ENCODE measurements around the gene FOXP1.

Gene FOXP1

GRCh38 chr3:71219744-71220638 is 363.5 kb downstream of the FOXP1 start:
- DNase-seq (ENCODE audit: low spot score): peak; percentile 43
- no peak for TF ChIP-seq CTCF (IDR thresholded peaks at IDR 0.05; ENCODE audit: extremely low read depth, insufficient read depth, missing control alignments)
- in situ Hi-C loops (cut with MboI; ENCODE audit: low pct_unique_long_range_greater_than_20kb, low sequenced_read_pairs, unreplicated experiment): no loop called here

GRCh38 chr3:71218508-71218907 is 365.0 kb downstream of the FOXP1 start:
- no peak for DNase-seq (ENCODE audit: low spot score)
- TF ChIP-seq CTCF (IDR thresholded peaks at IDR 0.05; ENCODE audit: extremely low read depth, insufficient read depth, missing control alignments): no peak
- in situ Hi-C loops (cut with MboI; ENCODE audit: low pct_unique_long_range_greater_than_20kb, low sequenced_read_pairs, unreplicated experiment): no loop called here

GRCh38 chr3:71217640-71218222 is 365.8 kb downstream of the FOXP1 start:
- DNase-seq (ENCODE audit: low spot score): no peak
- no peak for TF ChIP-seq CTCF (IDR thresholded peaks at IDR 0.05; ENCODE audit: extremely low read depth, insufficient read depth, missing control alignments)
- in situ Hi-C loops (cut with MboI; ENCODE audit: low pct_unique_long_range_greater_than_20kb, low sequenced_read_pairs, unreplicated experiment): no loop called here

- DNase-seq (ENCODE audit: low spot score): no peak
- in situ Hi-C loops (cut with MboI; ENCODE audit: low pct_unique_long_range_greater_than_20kb, low sequenced_read_pairs, unreplicated experiment): no loop called here
- TF ChIP-seq CTCF (IDR thresholded peaks at IDR 0.05; ENCODE audit: extremely low read depth, insufficient read depth, missing control alignments): no peak
These were observed 368.2 kb downstream of the FOXP1 start for GRCh38 chr3:71215351-71215750.

GRCh38 chr3:71214797-71215196 is 368.7 kb downstream of the FOXP1 start:
- in situ Hi-C loops (cut with MboI; ENCODE audit: low pct_unique_long_range_greater_than_20kb, low sequenced_read_pairs, unreplicated experiment): no loop called here
- DNase-seq (ENCODE audit: low spot score): no peak
- TF ChIP-seq CTCF (IDR thresholded peaks at IDR 0.05; ENCODE audit: extremely low read depth, insufficient read depth, missing control alignments): no peak

GRCh38 chr3:71214016-71214415 is 369.5 kb downstream of the FOXP1 start:
- in situ Hi-C loops (cut with MboI; ENCODE audit: low pct_unique_long_range_greater_than_20kb, low sequenced_read_pairs, unreplicated experiment): no loop called here
- no peak for DNase-seq (ENCODE audit: low spot score)
- no peak for TF ChIP-seq CTCF (IDR thresholded peaks at IDR 0.05; ENCODE audit: extremely low read depth, insufficient read depth, missing control alignments)

Data from GM13977 (cell line).